Transverse colon (tissue), 4 donors: ENCODE results near the gene HK2.

Experiments
- CTCF ChIP-seq, 5 experiments: fragments of 200-600 bp in 3 of 5; fragments of 450-650 bp in 2 of 5; sonication (generic) in 3 of 5; IDR thresholded peaks; 1 replicate in 2 of 5; 2 replicates in 3 of 5; pipeline ENCODE4 v1.5.1; 2016 to 2017; ENCODE audit warnings: antibody characterized with exemption in 5 of 5, inconsistent platforms in 3 of 5, mild to moderate bottlenecking in 2 of 5, moderate library complexity in 1 of 5
- EP300 ChIP-seq: sonication (generic); formaldehyde crosslinking; IDR thresholded peaks from one replicate; pipeline ENCODE4 v1.6.1; 2017; ENCODE audit warnings: antibody characterized with exemption, low read depth
- POLR2A ChIP-seq: fragments of 450-650 bp; IDR thresholded peaks from one replicate; pipeline ENCODE4 v1.6.1; 2016; ENCODE audit warnings: antibody characterized with exemption, mild to moderate bottlenecking, moderate library complexity
- POLR2AphosphoS5 ChIP-seq, 3 donors: sonication (generic); formaldehyde crosslinking; IDR thresholded peaks; one replicate each; pipeline ENCODE4 v1.6.1; 2016; ENCODE audit warnings: antibody characterized with exemption in 3 of 3

DNA sequence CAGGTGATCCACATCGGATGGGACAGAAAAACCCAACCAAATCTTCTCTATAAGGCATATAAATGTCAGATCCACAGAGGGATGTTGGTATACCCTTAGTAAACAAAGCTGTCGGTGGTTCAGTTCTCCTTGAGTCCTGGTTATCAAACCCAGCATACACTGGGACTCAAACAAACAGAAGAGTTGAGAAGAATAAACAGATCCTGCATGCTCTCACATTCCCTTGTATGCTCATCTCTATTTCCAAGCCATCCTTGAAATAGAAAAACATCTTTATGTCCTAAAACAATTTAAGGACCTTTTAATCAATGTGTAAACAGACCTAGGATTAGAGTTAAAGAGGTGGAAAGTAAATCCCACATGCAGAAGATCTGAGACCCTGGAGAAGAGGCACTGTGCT, 19.8 kb upstream of the HK2 start:
- TF ChIP-seq CTCF (IDR thresholded peaks at IDR 0.05) (no peak), POLR2AphosphoS5 (IDR thresholded peaks at IDR 0.05) (no peak), EP300 (no peak), POLR2A (no peak)
